ENCODE results near the gene PSENEN. TPM values are rescaled to one million over a fixed set of nuclear protein-coding genes. Genes with fewer than 3 reads are reported as not detected.

The PSENEN gene
- total RNA-seq, 1 experiment from 2014 or later, result 69.7 TPM

- no peaks in the 10 kb centered on the region for H3K27me3 ChIP-seq (ENCODE audit: insufficient read depth, low read length)
- H3K14ac ChIP-seq (ENCODE audit: insufficient read depth, low read length), result no peak overlapping the region
- Mint-ChIP-seq H3K27ac (no peak overlapping the region), H3K4me1 (peaks cover 14% of the 10 kb centered on the region in 2 experiments), H3K36me3 (ENCODE audit: insufficient read depth in 1 of 3, low read depth in 3 of 3) (peaks cover 0 to 11% (median 3%) of the 10 kb centered on the region in 3 experiments; a peak in 5 of 7 replicates), H3K9me3 (peaks cover 0 to 4% of the 10 kb centered on the region in 2 experiments; a peak in 1 of 5 replicates), H3K4me3 (no peak overlapping the region), H3K27me3 (ENCODE audit: low read depth) (peaks cover 28% of the 10 kb centered on the region)
- no peak overlapping the region for H3K27ac ChIP-seq (ENCODE audit: insufficient read length, low read depth, low read length)
- H4K8ac ChIP-seq (replicated peaks; ENCODE audit: insufficient read length, low read depth, low read length), result no peak overlapping the region
- TF ChIP-seq CTCF (conservative IDR thresholded peaks at IDR 0.05), result no peak
- H3K56ac ChIP-seq (ENCODE audit: insufficient read length, low read depth, low read length), result no peak overlapping the region
- no peak for DNase-seq
- H2BK15ac ChIP-seq (ENCODE audit: low read depth, low read length), result no peak overlapping the region
- H3T11ph ChIP-seq (ENCODE audit: low read length), result no peak overlapping the region
- H4K5ac ChIP-seq (ENCODE audit: insufficient read length, low read depth, low read length), result no peak overlapping the region
- no peak overlapping the region for H2AK5ac ChIP-seq (ENCODE audit: insufficient read length, low read length)
- no peak overlapping the region for H2AFZ ChIP-seq (ENCODE audit: low read length)
- H2BK12ac ChIP-seq (ENCODE audit: insufficient read length, low read depth, low read length), result no peak overlapping the region
- no peaks in the 10 kb centered on the region for H3K79me1 ChIP-seq (ENCODE audit: insufficient read depth, low read depth, low read length, poor library complexity, severe bottlenecking)
- no peak overlapping the region for H4K91ac ChIP-seq (ENCODE audit: insufficient read length, low read depth, low read length)
- no peaks in the 10 kb centered on the region for H3K79me2 ChIP-seq (ENCODE audit: insufficient read depth, low read length)
- H3K4ac ChIP-seq (ENCODE audit: low read depth, low read length), result no peak overlapping the region
- no peak overlapping the region for H2BK120ac ChIP-seq (ENCODE audit: low read depth, low read length, poor library complexity, severe bottlenecking)
- H3K18ac ChIP-seq (ENCODE audit: insufficient read length, low read depth, low read length), result no peak overlapping the region
- H2BK5ac ChIP-seq (ENCODE audit: insufficient read length, low read length), result no peak overlapping the region
- no CpG with 5 or more reads among the region's 1 CpG for WGBS (ENCODE audit: extremely low coverage, insufficient read length, low lambda C conversion rate)
- H3K9me3 ChIP-seq (ENCODE audit: control insufficient read depth, low read depth, low read length), result no peaks in the 10 kb centered on the region
- H4K20me1 ChIP-seq (ENCODE audit: control insufficient read depth, insufficient read depth, insufficient read length), result no peaks in the 10 kb centered on the region
- H3K9ac ChIP-seq (ENCODE audit: extremely low read depth, insufficient read length, low read length), result no peak overlapping the region
- H3K4me1 ChIP-seq (ENCODE audit: insufficient read depth, low read length), result peaks cover 3% of the 10 kb centered on the region; the same call in 1 of the 2 replicates
- H3K23me2 ChIP-seq (ENCODE audit: insufficient read length, low read depth, low read length, poor library complexity, severe bottlenecking), result no peaks in the 10 kb centered on the region
- H3K4me2 ChIP-seq (ENCODE audit: insufficient read depth, insufficient read length, low read length), result no peak overlapping the region
- H2BK20ac ChIP-seq (ENCODE audit: low read depth, low read length, poor library complexity, severe bottlenecking), result no peak overlapping the region
- H3K23ac ChIP-seq (ENCODE audit: insufficient read length, low read depth, low read length), result no peak overlapping the region
Measured at GRCh38 chr19:35708391-35708790, 37.1 kb upstream of the PSENEN start.
